Measurements from ENCODE around the gene TMEM54.

The TMEM54 gene

DNA sequence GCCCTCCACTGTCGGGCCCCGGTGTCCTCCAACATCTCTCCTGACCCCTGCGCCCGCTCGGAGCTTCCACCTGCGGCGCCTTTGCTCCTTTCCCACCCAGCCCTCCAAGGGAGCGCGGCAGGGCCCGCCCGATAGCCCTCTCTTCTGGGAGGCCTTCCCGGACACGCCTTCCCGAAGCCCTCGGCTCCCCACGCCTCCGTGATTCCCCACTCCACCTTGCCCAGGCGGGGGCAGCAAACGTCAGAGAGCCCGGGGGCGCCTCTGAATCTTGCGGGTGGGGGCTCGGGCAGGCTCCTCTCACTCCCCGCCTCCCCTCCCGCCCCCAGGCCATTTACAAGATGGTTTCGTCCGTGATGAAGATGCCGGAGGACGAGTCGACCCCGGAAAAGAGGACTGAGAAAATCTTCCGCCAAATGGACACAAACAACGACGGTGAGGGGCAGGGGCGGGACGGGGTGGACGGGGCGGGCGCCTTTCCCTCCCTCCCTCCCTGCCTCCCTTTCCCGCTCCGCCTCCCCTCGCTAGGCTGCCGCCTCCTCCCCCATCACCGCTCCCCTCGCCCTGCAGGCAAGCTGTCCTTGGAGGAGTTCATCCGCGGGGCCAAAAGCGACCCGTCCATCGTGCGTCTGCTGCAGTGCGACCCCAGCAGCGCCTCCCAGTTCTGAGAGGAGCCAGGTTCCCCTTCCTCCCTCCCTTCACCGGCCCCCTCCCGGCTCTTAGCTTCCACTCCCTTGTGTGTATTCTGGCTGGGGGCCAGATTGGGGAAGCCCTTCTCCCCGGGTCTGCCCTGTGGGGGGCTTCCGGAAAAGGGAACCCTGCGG lies 7.8 kb downstream of the TMEM54 start:
- peak; percentile 83 for DNase-seq

DNA sequence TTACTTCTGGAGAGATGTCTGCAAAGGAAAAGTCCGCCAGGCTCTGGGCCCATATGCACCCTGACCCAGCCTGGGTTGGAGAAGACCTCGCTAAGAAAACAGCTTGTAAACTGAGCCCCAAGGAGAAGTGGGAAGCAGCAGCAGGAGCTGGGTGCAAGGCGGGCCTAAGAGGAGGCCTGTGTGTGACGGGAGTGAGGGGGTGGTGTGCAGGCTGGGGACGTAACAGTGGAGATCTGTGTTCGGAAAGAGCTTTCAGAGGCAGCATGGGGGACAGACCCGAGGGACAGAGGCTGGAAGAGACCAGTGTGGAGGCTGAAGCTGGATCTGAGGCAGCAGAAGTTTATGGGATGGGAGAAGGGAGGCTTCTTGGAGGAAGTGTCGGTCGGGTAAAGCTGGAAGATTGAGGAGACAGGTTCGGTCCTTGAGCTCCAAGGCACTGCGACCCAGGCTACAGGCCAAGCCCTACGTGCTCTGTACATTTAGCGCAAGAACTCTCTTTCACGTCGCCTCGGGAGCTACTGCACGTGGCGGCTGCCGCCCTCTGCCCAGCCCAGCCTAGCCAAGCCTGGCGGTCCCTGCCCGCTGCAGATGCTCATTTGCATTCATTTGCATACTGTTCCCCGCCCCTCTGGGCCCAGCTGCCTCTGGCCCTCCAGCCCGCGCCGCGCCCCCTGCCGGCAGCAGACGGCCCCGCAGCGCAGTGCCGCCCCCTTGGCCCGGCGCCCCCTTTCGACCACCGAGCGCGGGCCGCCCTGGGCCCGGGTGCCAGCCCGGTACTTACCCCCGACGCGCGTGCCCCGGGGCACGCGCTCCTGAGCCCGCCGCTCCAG lies 8.6 kb downstream of the TMEM54 start:
- DNase-seq = peak; percentile 89

DNA sequence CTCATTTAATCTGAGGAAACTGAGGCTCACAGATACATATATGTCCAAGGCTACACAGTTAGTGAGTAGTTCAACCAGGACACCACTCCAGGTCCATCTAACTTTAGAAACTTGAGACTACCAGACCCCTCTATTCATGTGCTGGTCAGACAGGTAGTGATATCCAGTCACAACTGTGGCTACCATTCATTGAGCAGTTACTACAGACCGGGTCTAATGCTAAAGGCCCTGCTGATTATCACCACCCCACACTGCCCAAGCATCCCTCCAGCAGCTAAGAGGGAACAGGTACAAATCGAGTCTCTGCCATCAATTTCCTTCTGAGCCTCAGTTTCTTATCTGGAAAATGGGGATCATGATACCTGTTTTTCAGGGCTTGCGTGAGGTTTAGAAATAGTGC lies 9.6 kb downstream of the TMEM54 start:
- DNase-seq = no peak

DNA sequence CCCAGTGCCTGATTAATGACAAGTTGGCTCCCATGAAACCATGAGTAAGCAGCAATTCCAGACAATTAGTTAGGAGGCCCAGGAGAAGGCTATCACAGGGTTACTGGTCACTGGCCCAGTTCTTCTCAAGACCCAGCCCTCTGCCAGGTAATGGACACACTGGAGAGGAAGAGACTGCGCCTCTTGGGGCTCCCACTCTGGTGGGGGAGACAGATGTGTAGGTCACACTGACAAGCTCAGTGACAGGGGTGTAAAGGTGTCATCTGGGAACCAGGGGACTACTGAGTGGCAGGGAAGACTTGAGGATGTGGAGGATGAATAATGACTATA lies 10.0 kb downstream of the TMEM54 start:
- DNase-seq = no peak

DNA sequence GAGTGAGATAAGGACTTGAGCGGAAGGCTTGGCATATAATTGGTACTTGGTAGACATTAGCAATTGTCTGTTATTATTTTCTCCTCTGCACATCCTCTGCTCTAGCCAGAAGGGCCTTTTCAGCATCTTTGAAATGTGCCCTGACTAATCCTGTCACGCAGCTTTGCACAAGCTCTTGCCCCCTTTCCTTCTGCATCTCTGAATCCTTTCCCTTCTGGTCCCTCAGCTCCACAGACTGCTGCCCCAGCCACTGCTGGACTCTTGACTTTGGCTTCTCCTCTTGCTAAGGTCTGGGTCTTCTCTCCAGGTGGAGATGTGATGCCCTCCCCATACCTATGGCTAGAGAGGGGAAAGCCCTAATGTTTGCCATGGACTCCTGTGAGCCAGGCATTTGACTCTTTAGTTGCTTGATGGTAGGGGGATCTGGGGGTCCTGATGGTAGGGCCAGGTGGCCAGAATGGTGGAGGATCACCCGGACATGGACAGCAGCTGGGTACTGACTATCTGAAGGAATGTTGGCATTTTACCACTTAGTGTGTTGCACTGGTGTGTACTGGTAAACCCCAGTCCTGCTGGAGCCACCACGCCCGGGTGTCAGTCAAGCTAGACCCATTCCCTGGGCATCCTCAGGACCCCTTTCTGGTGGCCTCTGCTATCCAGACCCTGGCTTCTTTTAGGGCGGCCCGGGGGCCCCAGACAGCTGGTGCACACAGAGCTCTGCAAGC lies 10.5 kb downstream of the TMEM54 start:
- DNase-seq = no peak

DNA sequence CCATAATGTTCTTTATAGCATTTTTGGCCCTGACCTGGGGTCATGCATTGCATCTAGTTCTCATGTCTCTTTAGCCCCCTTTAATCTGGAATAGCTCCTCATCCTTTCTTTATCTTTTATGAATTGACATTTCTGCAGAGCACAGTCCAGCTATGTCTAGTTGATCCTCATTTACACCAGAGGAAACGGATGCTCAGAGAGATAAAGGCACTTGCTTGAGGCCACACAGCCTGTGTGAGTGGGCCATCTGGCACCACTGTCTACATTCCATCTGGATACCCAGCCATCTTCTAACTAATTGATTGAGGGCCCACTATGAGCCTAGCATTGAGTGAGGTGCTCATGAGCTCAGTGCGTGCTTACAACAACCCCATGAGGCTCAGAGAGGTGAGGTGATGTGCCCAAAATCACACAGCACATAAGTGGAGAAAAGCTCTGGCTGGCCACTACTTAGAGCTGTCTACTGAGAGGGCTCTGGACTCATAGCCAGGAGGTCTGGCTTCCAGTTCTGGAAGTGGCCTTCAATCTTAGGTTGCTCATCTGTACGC lies 11.4 kb downstream of the TMEM54 start:
- DNase-seq = no peak

DNA sequence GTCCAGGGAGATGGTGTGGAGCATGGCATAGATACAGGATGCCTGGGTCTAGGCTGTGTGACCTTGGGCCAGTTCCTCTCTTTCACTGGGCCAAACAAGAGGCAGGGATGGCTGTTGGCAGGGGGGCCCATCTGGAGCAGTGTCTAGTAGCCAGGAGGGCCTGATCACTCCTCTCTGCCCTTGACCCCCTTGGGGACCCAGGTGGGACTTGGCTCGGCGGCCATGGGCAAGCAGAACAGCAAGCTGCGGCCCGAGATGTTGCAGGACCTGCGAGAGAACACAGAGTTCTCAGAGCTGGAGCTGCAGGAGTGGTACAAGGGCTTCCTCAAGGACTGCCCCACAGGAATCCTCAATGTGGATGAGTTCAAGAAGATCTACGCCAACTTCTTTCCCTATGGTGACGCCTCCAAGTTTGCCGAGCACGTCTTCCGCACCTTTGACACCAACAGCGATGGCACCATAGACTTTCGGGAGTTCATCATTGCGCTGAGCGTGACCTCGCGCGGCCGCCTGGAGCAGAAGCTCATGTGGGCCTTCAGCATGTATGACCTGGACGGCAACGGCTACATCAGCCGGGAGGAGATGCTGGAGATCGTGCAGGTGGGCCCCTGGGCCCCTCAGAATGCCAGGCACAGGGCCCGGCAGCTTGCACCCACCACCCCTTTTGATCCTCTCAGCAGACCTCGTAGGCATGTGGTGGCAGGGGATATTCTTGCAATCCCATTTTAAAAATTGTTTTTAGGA lies 12.3 kb downstream of the TMEM54 start:
- DNase-seq = no peak

DNA sequence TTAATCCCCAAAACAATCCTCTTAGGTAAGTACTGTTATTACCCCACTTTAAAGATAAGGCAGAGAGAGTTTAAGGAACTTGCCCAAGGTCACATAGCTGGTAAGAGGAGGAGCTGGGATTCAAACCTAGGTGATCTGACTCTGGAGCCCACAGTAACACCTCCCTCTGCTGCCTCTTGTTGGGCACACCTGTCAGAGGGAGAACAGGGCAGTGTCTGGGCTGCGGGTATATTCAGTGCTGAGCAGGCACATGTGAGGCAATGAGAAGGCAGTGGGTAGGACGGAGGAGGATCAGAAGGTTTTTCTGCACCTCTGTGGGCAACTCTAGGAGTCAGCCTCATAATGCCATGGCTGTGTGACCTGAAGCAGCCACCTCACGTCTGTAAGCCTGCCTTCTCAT lies 13.1 kb downstream of the TMEM54 start:
- DNase-seq = no peak

DNA sequence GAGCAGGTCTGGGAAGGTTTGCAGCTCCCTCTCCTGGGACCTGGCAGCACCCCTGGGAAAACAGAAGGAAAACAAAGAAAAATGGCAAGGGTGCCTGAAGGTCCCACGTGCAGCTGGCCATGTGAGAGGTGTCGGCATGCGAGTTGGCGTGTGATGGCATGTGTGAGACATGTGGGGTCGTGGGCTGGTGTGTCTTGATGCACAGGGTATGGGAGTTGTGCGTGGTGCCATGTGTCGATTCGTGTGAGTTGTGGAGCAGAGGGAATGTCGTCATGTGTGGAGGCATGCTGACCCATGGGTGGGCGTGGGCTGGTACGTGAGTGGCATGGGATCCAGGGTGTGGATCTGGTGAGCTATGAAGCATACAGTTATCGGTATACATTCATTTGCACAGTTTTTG lies 13.6 kb downstream of the TMEM54 start:
- DNase-seq = no peak

DNA sequence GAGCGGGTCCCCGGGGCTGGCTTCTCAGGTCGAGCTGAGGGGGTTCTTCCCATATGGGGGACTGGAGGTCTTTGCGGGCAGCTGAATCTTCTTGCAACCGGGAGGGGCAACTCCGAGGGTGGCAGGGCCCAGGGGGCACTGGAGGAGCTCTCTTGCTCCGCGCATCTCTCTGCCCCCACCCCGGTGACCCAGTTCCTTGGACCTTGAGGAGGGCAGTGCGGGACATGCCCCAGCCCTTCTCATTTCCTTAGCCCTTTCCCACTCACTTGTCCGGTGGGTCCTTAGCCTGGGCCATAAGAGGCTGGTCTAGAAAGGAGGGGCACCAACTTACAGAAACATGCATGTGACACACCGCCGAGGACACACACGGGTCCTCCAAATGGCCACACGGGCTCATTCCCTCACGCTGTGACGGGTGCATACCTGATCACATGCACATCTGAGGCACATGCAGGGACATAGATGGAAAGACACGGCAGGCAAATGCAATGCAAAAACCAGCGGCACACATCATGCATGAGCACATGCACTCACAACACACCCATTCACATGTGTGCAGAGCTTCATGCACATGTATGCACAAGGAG lies 14.3 kb downstream of the TMEM54 start:
- DNase-seq = peak; percentile 61

DNA sequence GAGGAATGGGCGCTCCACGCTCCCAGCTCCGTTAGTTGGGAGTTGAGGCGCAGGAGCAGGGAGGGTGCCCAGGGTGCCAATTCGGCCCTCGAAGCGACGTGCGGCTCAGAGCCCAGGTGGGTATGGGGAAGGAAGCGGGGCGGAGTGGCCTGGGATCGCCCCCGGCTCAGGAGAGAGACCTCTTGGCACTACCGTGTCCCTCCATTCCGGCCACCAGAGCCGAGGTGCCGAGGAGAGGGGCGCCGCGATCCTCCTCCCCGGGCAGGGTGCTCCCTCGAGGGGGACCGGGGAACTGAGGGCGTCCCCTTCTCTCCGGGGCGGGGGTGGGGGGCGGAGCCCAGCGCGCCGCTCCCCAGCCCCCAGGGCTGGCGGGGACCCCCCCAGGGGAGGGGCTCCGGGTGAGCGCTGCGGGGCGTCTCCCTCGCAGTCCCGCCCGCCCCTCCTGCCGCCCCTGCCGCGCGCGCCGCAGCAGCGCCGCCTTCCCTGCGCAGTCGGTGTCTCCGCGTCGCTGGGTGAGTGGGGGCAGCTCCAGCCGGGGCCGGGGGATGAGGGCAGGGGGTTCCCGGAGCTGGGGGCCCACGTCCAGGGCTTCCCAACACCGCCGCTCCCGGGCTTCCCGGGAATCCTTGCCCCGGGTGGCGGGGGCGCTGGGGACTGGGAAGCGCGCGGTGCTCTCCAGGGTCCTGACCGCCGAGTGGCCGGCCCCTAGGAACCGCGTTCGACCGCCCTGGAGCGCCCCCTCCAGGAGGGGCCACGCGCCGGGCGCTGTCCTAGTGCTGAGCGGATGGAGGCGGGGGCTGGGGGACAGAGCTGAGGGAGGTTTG lies 15.0 kb downstream of the TMEM54 start, which contains the start of gene HPCA:
Gene HPCA (plus strand): TSS at position 488 of the 824 bp plus-strand sequence. CDS start 2,408 bp downstream, outside the sequence.
- peak; percentile 75 for DNase-seq

DNA sequence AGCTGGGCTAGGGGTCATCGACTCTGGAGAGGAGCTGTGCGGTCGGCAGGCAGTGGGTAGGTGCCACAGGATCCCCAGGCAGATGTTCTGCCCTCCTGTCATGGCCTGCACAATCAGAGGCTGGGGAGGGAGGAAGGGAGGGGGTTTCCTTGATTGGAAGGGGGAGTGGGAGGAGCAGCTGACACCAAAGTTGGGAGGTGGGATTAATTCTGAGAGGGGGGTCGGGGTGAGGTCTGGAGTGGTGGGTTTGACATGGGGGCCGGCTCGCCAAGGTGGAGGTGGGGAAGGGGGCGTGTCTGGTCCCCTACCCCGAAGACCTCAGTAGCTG lies 15.5 kb downstream of the TMEM54 start:
- no peak for DNase-seq

DNA sequence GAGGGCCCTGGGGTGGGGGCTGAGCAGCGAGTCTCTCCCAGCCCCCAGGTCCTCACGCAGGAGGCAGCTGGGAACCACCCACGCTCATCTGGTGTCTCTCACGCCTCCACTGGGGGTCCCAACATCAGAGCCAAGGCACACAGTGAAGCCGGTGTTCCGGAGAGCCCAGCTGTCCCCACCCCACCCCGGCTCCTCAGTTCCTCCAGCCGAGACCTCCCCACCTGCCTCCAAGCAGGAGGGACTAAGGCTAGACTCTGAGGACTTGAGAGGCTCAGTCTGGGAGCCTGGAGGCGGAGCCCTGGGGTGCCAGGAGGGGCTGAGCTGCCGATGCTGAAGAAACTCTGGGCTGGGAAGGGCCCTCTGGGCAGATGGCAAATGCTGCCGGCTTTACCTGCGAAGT lies 16.5 kb downstream of the TMEM54 start:
- peak; percentile 29 for DNase-seq

DNA sequence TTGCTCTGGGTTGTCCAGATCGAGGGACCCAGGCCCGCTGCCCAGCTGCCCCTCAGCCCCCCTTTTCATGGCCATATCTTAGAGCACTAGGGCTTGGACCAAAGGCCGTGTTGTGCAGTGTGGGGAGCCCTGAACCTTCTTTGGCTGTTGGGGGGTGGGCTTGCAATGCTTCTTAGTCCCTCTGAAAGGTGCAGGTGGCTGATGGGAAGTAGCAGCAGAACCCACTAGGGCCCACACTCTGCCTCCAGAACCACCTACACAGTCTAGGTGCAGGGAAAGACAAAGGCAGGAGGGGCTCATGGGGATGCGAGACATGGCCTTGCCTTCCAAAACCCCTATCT lies 17.2 kb downstream of the TMEM54 start:
- no peak for DNase-seq

DNA sequence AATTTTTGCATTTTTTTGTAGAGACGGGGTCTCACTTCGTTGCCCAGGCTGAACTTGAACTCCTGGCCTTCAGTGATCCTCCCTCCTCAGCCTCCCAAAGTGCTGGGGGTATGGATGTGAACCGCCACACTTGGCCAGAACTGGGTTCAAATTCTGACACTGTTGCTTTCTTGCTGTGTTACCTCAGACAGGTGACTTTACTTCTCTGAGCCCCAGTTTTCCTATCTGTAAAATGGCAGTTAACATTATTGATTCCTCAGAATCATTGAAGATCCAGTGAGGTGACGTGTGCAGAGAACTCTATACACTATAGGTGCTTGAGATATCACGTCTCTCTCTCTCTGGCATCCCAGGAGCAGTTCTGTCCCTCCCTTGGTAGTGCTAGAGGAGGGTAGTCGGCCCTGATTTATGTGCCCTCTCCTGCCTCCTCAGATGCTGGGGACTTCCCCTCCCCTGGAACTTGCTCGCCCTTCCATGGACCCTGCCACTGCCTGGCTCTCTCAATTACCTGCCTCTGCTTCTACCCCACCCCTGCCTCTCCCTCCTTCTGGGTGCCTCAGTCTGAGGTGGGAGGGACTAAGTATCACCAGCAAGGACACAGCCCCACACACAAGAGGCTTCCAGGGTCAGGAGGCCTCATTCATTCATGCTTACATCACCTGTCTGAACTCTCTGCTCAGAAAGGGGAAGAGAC lies 17.7 kb downstream of the TMEM54 start:
- DNase-seq = no peak

DNA sequence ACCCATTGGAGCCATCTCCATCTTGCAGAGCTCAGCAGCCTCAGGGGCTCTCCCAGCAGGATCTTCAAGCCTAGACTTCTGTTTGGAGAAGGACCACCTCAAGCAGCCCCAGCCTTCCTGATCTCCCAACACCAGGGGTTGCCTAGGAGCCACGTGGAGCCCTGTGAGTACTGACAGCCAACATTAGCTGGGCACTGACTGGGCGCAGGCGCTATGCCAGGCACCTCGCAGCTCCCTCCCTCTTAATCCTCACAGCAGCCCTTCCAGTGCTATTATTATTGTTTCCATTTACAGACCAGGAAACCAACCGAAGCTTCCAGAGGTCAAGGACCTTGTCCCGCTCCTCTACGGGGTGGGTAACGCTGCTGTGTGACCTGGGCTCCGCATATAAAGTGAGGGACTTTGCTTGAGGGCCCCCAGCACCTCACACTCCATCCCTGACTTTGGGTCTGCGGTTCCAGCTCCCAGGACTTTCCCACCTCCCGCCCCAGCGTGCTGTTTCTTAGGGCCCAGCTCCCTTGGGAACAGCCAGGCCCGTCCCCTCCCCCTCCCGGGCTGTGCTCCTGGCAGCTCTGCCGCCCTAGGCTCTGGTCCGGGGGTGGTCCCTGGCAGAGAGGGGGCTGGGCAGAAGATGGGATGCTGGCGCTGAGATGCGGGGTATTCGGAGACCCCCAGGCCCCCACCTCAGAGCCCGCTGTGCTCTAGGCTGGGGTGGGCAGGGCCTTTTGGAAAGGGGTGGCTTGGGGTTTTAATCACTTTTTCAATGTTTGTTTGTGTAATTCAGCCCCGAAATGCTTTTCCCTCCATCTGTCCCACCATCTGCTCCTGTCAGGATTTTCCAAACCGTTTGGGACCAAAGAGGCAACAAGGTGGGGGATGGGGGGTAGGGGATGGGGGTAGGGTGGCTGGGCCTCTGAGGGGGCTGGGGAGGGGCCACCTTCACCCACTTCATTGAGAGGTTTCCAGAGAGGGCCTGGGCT lies 19.0 kb downstream of the TMEM54 start:
- DNase-seq = no peak

DNA sequence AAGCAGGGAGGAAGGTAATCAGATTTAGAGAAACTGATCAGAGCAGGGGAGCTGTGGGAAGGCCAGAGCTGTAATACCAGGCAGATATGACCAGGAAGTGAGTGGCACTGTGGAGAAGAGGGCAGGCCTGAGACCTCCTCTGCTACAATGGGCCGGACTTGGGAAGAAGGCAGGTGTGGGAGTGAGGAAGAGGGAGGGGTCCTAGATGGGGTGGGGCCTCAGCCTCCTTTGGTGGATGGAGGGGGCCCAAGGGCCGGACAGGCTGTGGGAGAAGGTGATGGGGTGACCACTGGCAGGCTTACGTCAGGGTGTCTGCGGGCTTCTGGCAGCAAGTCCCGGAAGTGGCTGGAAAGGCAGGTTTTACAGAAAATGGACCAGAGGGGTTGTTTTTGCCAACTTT lies 19.9 kb downstream of the TMEM54 start:
- no peak for DNase-seq

DNA sequence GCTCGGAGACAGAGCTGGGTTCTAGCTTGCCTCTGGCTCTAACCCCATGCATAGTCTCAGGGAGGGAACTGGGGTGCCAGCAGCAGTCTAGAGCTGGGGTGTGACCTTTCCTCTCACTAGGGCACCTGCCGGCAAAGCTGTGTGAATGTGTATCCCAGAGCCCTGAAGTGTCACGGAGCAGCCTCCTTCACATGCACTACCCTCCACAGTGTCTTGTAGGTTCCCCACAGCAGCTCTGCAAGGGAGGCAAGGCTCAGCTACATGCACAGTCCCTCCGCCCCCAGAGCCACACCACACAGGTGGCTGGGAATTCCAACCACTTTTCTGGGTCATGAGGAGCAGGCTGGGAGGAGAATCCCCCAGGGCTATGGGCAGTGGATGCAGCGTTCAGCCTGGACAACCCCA lies 22.6 kb downstream of the TMEM54 start:
- no peak for DNase-seq

DNA sequence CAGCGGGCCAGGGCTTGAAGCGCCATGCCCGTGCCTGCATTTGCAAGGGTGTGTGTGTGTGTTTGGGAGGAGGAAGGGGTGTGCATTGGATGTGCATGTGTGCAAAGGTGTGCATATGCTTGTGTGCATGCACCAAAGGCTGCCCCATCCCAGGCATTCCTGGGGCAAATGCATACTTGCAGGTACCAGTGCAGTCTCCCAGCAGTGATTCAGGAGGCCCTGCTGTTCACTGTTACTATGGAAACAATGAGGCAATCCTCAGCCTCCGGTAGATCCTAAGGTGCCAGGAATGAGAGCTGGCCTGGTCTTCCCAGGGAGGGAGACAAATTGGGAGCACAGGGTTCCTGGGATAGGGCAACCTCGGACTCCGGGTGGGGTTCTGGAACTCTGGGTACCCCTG lies 23.0 kb downstream of the TMEM54 start:
- peak; percentile 69 for DNase-seq

All from DMS53 (cell line).